GM23338 (cell line): Measurements from ENCODE around the gene CKLF.

Source experiments
- STAT1 ChIP-seq: IDR thresholded peaks from one replicate; pipeline ENCODE4 v1.6.1; 2016; ENCODE audit warnings: antibody characterized with exemption; ENCODE audit not compliant: unreplicated experiment
- TF ChIP-seq, protein P1 (sequence below), 2 experiments: fragments of 200-600 bp in 1 of 2; sonication (generic) in 1 of 2; conservative IDR thresholded peaks; 2 replicates each; pipeline versions ENCODE4 v1.5.1 to v1.6.1; 2016 to 2017; ENCODE audit warnings: antibody characterized with exemption in 2 of 2, low read depth in 2 of 2, mild to moderate bottlenecking in 2 of 2, moderate library complexity in 1 of 2

DNA sequence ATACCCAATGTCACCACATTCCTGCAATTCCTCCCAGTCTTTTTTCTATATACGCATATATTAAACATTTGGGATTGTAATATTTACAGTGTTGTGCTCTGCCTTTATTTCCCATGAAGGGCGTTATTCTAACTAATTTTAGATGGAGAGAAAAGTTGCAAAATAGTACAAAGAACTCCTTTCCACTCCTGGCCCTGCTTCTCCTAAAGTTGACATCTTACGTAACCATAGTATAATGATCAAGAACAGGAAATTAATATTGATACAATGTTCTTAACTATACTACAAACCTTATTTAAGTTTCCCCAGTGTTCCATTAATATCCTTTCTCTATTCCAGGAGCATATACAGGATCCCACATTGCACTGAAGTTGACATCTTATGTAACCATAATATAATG, 48.8 kb upstream of the CKLF start:
- TF ChIP-seq, protein P1, sequence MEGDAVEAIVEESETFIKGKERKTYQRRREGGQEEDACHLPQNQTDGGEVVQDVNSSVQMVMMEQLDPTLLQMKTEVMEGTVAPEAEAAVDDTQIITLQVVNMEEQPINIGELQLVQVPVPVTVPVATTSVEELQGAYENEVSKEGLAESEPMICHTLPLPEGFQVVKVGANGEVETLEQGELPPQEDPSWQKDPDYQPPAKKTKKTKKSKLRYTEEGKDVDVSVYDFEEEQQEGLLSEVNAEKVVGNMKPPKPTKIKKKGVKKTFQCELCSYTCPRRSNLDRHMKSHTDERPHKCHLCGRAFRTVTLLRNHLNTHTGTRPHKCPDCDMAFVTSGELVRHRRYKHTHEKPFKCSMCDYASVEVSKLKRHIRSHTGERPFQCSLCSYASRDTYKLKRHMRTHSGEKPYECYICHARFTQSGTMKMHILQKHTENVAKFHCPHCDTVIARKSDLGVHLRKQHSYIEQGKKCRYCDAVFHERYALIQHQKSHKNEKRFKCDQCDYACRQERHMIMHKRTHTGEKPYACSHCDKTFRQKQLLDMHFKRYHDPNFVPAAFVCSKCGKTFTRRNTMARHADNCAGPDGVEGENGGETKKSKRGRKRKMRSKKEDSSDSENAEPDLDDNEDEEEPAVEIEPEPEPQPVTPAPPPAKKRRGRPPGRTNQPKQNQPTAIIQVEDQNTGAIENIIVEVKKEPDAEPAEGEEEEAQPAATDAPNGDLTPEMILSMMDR (conservative IDR thresholded peaks at IDR 0.05; ENCODE audit: low read depth in 2 of 2): no peak
- no peak for TF ChIP-seq STAT1
